Measurements from ENCODE around the gene RETREG1. TPM values are rescaled to one million over a fixed set of nuclear protein-coding genes. Genes with fewer than 3 reads are reported as not detected.
"Not testable (repeated sequence)": the region's sequence is repeated elsewhere in the genome, so short reads cannot be mapped to it uniquely, and the experiment has no call there.

RETREG1 gene
- total RNA-seq, 1 donor from 2014 or later: not detected

DNA sequence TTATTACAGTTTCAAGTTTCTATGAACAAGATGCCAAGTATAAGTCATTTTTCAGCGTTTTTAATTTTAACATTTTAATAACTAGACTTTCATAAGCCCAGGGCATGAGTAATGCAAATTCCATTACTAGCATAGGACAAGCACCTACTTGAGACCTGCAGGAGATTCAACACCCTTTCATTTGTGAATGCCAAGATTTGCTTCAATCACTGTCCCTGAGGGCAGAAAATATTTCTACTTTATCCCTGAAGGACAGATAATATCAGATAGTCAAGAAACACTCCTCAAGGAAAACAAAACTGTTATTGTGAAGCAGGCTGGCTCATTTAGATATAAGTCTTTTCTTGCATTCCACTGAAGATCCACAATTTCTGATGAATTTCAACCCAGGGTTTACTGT lies 123.5 kb downstream of the RETREG1 start:
- DNase-seq (ENCODE audit: extremely low read depth, low read depth, low spot score): no peak

DNA sequence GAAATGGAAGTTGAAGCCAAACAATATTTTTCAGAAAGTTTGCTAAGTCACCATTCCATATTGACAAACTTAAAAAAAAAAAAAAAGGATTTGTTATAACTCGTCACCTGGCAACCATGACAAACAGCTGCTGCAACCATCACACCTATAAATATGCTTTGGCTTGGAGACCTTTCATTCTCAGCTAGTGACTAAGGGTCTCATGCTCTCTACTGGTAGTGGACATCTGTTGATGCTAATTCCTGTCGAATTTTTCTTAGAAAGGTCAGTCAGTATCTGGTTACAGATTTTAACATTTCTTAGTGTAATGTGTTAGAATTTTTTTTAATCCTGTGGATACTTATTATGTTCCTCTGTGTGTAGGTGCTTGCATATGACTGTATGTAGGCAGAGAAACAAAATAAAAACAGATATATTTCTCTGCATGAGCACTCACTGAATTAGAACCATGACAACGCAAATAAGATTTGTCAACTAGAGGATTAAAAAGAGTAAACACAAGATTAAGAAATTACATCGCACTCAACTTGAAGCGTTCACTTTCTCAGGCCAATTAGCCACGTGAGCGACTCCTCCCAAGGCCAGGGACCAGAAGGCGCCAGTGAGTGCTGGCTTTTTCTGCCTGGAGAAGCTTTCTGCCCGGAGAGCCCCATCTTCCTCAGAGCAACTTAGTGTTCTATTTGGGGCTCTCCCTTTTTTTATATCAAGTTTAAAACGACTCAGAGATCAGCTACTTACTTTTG lies 124.2 kb downstream of the RETREG1 start:
- no peak for DNase-seq (ENCODE audit: extremely low read depth, low read depth, low spot score)

GRCh38 chr5:16490911-16491310 lies 125.9 kb downstream of the RETREG1 start:
- DNase-seq (ENCODE audit: extremely low read depth, low read depth, low spot score): no peak

DNA sequence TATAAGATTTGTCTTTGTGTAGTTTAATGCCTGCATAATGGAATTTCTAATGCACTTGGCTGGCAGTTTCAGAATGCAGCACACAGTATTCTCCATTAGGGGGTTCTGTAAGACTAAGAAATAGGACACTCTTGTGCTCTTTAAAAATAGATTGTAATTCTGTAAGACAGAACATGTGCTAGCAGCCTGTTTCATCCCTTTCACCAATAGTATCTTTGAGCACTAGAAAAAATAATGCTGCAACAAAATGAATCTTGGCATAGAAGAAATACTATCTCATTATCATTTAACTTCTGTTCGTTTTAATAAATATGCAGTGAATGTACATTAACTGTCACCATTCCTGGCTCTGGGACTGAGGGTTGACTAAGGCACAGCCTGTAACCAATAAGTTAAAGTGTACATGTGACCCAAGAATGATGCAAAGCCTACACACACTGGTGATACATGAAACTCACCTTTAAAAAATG lies 127.4 kb downstream of the RETREG1 start:
- DNase-seq (ENCODE audit: extremely low read depth, low read depth, low spot score): no peak

DNA sequence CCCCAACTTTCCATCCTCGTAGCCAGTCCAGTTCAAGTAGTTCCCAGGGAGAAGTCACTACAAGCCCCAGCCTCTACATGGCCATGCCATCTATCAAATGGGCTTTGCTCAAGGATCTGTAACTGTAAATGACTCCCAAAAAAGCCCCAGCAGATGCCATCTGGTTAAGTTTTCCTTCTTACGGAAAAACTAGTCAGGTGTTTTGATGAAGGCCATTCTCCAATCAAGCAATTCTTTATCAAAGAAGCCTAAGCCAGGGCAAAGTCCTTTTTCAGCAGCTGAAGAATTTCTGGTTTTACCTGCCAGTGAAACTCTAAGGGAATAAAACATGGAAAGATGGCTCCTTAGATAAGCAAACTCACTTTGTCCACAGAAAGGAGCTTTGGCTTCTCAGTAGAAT lies 129.3 kb downstream of the RETREG1 start:
- DNase-seq (ENCODE audit: extremely low read depth, low read depth, low spot score): no peak

DNA sequence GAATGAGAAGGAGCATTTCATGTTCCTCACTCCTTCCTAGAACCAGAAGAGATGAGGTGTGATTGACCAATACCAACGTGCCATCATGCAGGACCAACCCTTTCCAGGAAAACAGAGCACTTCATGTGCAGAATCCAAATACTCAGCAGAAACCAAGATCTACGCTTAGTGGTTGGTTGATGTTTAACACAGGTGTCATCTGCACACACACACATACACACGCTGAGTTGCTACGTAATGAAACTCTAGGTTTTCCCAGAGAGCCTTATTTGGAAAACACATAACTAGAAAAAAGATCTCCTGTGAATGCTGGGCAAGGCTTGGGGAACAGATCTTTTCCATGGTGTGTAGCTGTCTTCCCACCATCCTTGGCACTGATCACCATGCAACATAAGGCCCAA lies 130.1 kb downstream of the RETREG1 start:
- DNase-seq (ENCODE audit: extremely low read depth, low read depth, low spot score): no peak

- no peak for DNase-seq (ENCODE audit: extremely low read depth, low read depth, low spot score)
Observed at GRCh38 chr5:16485656-16486055, 131.1 kb downstream of the RETREG1 start.

- DNase-seq (ENCODE audit: extremely low read depth, low read depth, low spot score): no peak
Observed at GRCh38 chr5:16484081-16484480, 132.7 kb downstream of the RETREG1 start.

DNA sequence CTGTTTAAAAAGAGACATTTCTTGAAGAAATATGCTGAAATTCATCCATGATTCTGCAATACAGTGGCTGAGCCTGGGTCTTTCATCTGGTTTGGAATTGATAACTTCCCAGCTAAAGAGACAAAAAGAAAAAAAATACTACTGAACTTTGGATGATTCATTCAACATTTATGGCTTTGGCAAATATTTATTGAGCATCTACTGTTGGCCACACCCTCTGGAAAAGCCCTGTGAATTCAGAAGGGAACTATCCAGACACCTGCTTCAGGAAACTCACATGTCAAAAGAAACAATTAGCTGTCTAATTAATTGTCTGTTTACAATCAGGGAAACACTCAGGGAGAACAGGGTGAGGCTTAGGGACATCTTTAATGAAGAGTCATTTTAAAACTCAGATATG lies 133.4 kb downstream of the RETREG1 start:
- DNase-seq (ENCODE audit: extremely low read depth, low read depth, low spot score): no peak

DNA sequence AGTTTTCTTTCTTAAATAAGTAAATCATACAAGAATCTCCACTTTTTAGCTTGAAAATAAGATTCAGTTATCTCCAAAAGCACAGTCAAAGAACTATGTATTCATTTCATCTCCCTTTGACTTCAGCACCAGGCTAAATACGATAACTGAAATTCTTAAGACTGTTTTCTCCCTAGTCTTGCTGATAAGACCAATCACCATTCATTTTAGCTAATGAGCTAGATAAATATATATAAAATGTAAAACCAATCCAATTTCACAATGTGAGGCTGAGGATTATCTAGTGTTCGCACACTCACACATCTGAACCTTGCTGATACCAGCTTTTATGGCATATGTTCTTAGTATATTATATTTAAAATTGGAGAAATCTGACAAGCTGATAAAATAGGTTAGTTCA lies 133.9 kb downstream of the RETREG1 start:
- DNase-seq (ENCODE audit: extremely low read depth, low read depth, low spot score): no peak

DNA sequence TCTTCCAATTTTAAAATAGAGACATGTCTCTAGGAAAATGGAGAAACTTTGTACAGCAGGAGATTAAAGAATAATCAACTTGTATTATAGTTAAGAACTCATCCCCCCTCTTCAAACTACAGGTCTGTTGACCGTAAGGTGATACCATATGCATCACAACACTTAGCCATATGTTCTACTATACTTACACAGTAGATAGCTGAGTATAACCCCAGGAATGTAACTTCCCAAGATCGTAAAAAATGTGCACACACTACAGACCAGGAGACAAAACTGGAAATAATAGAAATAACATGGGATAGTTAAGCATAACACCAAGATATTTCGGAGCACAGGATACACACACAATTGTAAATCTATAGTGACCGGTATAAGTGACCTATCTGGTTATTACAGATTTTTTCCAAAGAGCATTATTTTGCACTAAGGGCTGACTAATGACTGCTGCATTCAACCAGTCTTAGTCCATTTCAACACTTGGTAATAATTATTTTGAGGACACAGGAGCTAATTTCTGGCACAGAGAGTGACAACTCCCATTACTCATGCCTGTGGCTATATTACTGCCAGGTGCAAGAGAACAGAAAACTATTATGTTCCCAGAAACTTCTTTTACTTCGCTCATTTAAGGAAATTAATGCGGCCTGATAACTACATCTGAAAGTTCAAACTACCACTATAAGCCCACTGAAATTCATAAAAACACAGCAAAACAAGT lies 135.8 kb downstream of the RETREG1 start:
- no peak for DNase-seq (ENCODE audit: extremely low read depth, low read depth, low spot score)

DNA sequence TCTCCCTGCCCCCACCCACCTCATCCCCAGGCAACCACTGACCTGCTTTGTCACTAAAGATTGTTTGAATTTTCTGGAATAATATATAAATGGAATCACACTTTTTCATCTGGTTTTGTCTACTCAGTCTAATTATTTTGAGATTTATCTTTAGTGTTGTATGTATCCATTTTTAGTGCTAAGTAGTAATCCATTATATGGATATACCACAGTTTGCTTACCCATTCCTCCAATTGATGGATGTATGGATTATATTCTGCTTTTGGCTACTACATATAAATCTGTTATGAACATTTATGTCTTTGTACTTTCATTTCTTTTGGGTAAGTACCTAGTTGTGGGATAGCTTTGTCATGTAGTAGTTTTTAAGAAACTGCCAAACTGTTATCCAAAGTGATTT lies 136.7 kb downstream of the RETREG1 start:
- DNase-seq (ENCODE audit: extremely low read depth, low read depth, low spot score): no peak

DNA sequence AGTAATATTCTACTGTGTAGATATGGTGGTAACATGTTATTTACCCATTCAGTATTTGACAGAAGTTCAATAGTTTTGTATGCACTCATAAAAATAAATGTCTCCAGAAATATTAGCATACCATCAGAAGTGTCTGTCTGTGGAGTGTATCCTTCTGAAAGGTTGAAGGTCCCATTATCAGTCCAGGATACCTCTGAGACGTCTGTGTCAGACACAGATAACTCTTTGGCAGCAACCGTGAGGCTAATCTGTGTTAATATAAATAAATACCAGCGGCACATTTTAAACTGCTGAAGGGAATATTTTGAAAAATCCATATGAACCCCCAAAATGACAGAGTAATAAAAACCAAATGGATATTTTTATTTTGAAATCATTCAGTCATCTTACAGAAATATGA lies 139.3 kb downstream of the RETREG1 start:
- DNase-seq (ENCODE audit: extremely low read depth, low read depth, low spot score): no peak

DNA sequence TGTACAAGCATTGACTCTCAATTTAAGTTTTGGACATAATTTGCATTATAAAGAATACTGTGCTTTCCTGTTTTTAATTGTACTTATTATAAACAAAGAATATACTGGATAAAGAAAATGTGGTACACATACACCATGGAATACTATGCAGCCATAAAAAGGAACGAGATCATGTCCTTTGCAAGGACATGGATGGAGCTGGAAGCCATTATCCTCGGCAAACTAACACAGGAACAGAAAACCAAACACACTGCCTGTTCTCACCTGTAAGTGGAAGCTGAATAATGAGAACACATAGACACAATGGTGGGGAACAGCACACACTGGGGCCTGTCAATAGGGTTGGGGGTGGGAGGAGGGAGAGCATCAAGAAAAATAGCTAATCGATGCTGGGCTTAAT lies 140.4 kb downstream of the RETREG1 start:
- not testable (repeated sequence) for DNase-seq (ENCODE audit: extremely low read depth, low read depth, low spot score)

GRCh38 chr5:16471387-16471786 lies 145.4 kb downstream of the RETREG1 start:
- no peak for DNase-seq (ENCODE audit: extremely low read depth, low read depth, low spot score)

GRCh38 chr5:16467363-16468219 lies 149.2 kb downstream of the RETREG1 start:
- DNase-seq (ENCODE audit: extremely low read depth, low read depth, low spot score): no peak

DNA sequence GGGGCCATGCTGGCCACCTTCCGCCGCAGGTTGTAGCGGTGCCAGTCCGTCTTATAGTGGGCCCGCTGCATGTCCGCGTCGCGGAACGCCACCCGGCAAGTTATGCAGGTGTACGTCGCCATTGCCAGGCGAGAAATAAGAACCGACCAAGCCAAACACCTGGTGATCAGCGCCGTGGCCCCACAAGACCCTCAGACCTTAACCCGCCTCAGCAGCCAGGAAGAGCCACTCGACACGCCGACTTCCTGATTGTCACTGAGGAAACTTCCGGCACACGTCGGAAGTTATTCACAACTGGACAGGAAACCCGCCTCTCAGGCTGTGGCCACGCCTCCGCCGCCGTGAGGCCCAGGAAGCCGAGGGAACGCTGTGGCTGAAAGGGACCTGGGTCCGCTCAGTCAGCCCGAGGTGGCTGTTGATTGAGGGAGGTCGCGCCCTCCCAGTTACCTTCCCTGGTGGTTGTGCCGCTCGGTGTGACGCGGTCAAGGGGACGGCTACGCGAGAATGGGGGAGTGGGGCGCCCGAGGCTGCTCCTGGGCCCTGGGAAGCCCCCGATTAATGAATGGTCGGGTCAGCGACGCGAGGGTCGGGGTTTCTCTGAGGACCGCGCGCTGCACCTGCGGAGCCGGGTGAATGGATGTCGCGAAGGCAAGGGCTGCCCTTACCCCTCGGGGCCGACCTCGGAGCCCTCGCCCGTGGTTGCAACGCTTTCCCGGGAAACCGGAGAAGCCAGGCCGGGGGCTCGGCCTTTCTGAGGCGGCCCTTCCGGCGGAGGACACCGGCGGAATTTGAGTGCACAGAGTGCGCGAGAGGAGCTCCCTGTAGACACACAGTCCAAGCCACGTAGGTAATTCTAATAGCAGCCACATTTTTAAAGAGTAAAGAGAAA lies 151.0 kb downstream of the RETREG1 start, which contains the start of gene ZNF622:
Gene ZNF622 (minus strand): TSS at position 257 of the 889 bp plus-strand sequence. CDS start 135 bp downstream, at position 122.
- peak; percentile 31 for DNase-seq (ENCODE audit: extremely low read depth, low read depth, low spot score)

DNA sequence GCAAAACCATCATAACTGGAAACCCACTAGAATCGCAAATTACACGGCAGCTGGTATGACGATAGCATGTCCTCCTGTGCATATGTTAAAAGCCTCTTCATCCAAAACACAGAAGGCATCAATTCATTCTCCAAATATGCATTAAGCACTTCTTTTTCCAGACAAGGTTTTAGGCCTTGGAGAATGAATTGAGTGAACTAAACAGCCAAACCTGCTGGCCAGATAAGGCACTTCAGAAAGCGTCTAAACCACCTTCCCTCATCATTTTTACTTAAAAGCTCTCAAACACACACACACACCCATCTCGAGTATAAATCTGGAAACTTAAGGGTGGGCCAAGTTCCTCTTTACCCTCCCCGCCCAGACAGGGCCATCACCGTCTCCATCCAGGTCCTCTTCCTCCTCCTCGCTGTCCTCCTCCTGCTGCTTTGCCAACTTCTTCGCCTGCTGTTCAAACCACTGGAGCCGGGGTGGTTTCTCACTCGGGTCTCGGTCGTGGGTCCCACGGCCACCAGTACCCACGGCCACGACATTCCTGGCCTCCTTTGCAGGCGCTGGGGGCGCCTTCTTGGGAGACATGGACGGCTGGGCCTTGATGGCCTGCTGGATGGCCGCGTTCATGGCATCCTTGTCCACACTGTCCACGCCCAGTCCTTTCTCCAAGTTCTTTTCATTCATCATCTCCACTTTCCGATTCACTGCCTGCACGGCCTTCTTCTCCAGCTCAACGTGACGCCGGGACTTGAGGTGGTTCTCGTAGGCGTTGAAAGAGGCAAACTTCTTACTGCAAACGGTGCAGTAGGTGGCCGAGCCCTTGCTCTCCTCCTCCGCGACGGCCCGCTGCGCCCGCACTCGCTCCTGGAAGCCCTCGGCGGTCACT lies 151.9 kb downstream of the RETREG1 start:
- DNase-seq (ENCODE audit: extremely low read depth, low read depth, low spot score): no peak

- no peak for DNase-seq (ENCODE audit: extremely low read depth, low read depth, low spot score)
Observed at GRCh38 chr5:16464231-16464630, 152.6 kb downstream of the RETREG1 start.
